ENCODE results near the gene FAM184B. TPM values are rescaled to one million over a fixed set of nuclear protein-coding genes. Genes with fewer than 3 reads are reported as not detected.

Gene FAM184B
- total RNA-seq, 1 donor from 2014 or later: 0.17 TPM

DNA sequence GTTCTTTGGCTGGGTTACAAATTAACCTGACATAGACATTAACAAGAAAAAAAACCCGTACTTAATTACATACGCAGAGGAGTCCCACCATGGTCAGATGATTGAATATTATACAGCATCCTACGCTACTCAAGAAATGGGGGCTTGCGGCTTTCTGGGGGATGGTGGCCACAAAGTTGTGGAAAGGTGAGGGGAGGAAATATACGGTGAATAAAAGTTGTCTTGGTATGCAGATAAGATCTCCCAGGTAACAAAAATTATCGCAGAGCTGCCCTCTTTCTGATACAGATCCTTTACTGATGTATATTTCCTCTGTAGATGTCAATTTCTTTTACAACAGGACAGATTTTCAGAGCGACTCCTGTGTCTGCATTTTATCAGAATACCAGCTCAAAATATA, 28.2 kb upstream of the FAM184B start:
- Mint-ChIP-seq H3K4me1 (ENCODE audit: low read depth) (peaks cover 36% of the 10 kb centered on the region), H3K27ac (peak overlapping the region; percentile 98), H3K9me3 (ENCODE audit: low read depth) (no peaks in the 10 kb centered on the region), H3K4me3 (ENCODE audit: low read depth) (peak overlapping the region; percentile 96), H3K36me3 (ENCODE audit: insufficient read depth) (peaks cover 4% of the 10 kb centered on the region), H3K27me3 (no peaks in the 10 kb centered on the region)
- TF ChIP-seq, protein P1, sequence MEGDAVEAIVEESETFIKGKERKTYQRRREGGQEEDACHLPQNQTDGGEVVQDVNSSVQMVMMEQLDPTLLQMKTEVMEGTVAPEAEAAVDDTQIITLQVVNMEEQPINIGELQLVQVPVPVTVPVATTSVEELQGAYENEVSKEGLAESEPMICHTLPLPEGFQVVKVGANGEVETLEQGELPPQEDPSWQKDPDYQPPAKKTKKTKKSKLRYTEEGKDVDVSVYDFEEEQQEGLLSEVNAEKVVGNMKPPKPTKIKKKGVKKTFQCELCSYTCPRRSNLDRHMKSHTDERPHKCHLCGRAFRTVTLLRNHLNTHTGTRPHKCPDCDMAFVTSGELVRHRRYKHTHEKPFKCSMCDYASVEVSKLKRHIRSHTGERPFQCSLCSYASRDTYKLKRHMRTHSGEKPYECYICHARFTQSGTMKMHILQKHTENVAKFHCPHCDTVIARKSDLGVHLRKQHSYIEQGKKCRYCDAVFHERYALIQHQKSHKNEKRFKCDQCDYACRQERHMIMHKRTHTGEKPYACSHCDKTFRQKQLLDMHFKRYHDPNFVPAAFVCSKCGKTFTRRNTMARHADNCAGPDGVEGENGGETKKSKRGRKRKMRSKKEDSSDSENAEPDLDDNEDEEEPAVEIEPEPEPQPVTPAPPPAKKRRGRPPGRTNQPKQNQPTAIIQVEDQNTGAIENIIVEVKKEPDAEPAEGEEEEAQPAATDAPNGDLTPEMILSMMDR (IDR thresholded peaks at IDR 0.05; ENCODE audit: unreplicated experiment): no peak
- no peak for DNase-seq (ENCODE audit: low spot score, unreplicated experiment)

DNA sequence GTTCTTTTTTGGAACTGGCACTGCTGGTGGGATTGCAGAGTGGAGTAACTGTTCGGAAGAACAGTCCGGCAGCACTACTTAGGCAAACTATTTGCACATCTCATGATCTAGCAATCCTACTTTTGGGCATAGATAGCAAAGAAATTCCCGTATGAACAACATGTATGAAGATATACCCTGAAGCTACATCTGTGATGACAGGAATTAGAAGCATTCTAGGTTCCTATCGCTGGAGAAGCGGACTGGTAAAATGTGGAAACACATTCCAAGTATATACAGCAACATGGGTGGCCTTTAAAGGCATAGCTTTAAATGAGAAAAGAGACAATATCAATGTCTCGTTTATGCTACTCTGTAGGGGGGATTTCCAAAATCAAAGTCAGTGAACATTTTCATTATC, 26.0 kb upstream of the FAM184B start:
- no peak for DNase-seq (ENCODE audit: low spot score, unreplicated experiment)
- TF ChIP-seq, protein P1 (IDR thresholded peaks at IDR 0.05; ENCODE audit: unreplicated experiment): no peak
- H3K4me3 Mint-ChIP-seq (ENCODE audit: low read depth): peak overlapping the region; percentile 70
- H3K4me1 Mint-ChIP-seq (ENCODE audit: low read depth): peaks cover 33% of the 10 kb centered on the region
- H3K27ac Mint-ChIP-seq: peak overlapping the region; percentile 49
- H3K27me3 Mint-ChIP-seq: no peaks in the 10 kb centered on the region
- H3K9me3 Mint-ChIP-seq (ENCODE audit: low read depth): no peaks in the 10 kb centered on the region
- H3K36me3 Mint-ChIP-seq (ENCODE audit: insufficient read depth): peaks cover 13% of the 10 kb centered on the region

DNA sequence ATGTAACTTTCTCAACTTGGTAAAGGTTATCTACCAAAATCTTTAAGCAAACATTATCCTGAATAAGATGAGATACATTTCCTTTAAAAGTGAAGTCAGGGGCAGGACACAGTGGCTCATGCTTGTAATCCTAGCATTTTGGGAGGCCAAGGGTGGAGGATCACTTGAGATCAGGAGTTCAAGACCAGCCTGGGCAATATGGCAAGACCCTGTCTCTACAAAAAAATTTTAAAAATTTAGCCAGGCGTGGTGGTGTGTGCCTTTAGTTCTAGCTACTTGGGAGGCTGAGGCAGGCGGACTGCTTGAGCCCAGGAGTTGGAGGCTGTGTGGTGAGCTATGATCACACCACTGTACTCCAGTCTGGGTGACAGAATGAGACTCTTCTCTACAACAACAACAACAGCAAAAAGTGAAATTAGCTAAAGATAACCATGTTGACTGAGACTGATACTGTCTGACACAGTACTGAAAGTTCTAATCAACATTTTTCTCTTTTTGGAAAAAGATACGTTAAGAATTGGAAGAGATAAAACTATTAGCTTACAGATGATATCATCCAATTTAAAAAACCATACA, 24.2 kb upstream of the FAM184B start:
- Mint-ChIP-seq H3K4me3 (ENCODE audit: low read depth) (no peak overlapping the region), H3K27me3 (no peaks in the 10 kb centered on the region), H3K27ac (no peak overlapping the region), H3K4me1 (ENCODE audit: low read depth) (peaks cover 24% of the 10 kb centered on the region), H3K36me3 (ENCODE audit: insufficient read depth) (peaks cover 21% of the 10 kb centered on the region), H3K9me3 (ENCODE audit: low read depth) (no peaks in the 10 kb centered on the region)
- DNase-seq (ENCODE audit: low spot score, unreplicated experiment): no peak
- TF ChIP-seq, protein P1 (IDR thresholded peaks at IDR 0.05; ENCODE audit: unreplicated experiment): no peak

DNA sequence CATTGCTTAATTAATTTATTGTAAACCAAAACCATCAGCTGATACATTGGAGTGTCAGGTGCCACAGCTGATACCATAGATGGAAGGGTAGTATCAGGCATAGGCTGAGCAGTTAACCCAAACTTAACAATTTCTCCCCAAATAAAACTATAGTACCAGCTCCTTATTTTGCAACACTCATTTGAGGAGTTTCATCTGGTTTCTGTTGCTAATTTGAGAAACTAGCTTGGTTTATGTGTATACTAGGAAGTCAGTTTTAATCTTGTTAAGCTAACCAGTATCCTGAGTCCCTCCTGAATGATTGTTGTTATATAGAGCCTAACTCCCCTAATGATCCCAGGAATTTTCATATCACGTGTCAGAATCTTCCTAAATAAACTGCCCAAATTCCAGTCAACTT, 16.4 kb upstream of the FAM184B start:
- Mint-ChIP-seq H3K27ac (no peak overlapping the region), H3K9me3 (ENCODE audit: low read depth) (no peaks in the 10 kb centered on the region), H3K36me3 (ENCODE audit: insufficient read depth) (peaks cover 23% of the 10 kb centered on the region), H3K4me1 (ENCODE audit: low read depth) (no peaks in the 10 kb centered on the region), H3K4me3 (ENCODE audit: low read depth) (no peak overlapping the region), H3K27me3 (no peaks in the 10 kb centered on the region)
- DNase-seq (ENCODE audit: low spot score, unreplicated experiment): no peak
- TF ChIP-seq, protein P1 (IDR thresholded peaks at IDR 0.05; ENCODE audit: unreplicated experiment): no peak

DNA sequence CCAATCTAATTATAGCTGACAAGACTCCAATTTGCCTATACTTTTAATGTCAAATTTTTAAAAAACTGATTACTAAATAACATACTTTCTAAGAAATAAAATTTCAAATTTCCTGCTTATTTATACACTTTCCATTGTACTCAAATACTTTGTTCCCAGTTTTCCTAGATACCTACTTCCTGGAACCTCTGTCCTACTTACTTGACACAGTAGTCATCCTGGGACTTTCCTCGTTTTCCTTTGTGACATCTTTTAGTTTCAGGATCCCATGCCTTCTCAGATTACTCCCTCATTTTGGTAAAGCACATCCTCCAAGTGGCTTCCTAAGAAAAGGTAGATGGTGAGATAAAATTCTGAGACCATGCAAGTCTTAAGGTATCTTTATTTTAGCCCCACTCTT, 13.3 kb upstream of the FAM184B start:
- peaks cover 16% of the 10 kb centered on the region for H3K36me3 Mint-ChIP-seq (ENCODE audit: insufficient read depth)
- DNase-seq (ENCODE audit: low spot score, unreplicated experiment): no peak
- no peaks in the 10 kb centered on the region for H3K27me3 Mint-ChIP-seq
- no peaks in the 10 kb centered on the region for H3K4me1 Mint-ChIP-seq (ENCODE audit: low read depth)
- TF ChIP-seq, protein P1 (IDR thresholded peaks at IDR 0.05; ENCODE audit: unreplicated experiment): no peak
- no peaks in the 10 kb centered on the region for H3K9me3 Mint-ChIP-seq (ENCODE audit: low read depth)
- H3K4me3 Mint-ChIP-seq (ENCODE audit: low read depth): no peak overlapping the region
- no peak overlapping the region for H3K27ac Mint-ChIP-seq

All from progenitor cell of endocrine pancreas (in vitro differentiated cells).